ENCODE measurements around the gene NOTCH1.

Gene NOTCH1

GRCh38 chr9:136499071-136499934 is 46.5 kb downstream of the NOTCH1 start:
- Histone ChIP-seq H3F3A (ENCODE audit: insufficient read depth) (no peaks in the 10 kb centered on the region), H3K27ac (ENCODE audit: low read depth, low read length) (no peak overlapping the region), H3K9me3 (ENCODE audit: insufficient read depth, low read length) (no peaks in the 10 kb centered on the region), H2AFZ (ENCODE audit: low read depth, low read length, severe bottlenecking) (no peak overlapping the region), H3K9ac (ENCODE audit: low read length) (no peak overlapping the region), H3K79me2 (ENCODE audit: insufficient read depth, low read length) (no peaks in the 10 kb centered on the region), H3K4me2 (ENCODE audit: low read depth, low read length, poor library complexity, severe bottlenecking) (no peak overlapping the region), H3K9me2 (replicated peaks; ENCODE audit: insufficient read depth, low read length) (no peaks in the 10 kb centered on the region), H3K27me3 (ENCODE audit: low read length) (no peaks in the 10 kb centered on the region), H3K4me3 (ENCODE audit: insufficient read depth, low read length, poor library complexity, severe bottlenecking) (no peak overlapping the region), H4K20me1 (ENCODE audit: low read depth, low read length) (no peaks in the 10 kb centered on the region), H3K36me3 (ENCODE audit: low read length) (no peaks in the 10 kb centered on the region)
- TF ChIP-seq EZH2phosphoT487 (conservative IDR thresholded peaks at IDR 0.05; ENCODE audit: low read length) (no peak), CTCF (IDR thresholded peaks at IDR 0.05; ENCODE audit: insufficient read depth, low read length, poor library complexity, severe bottlenecking) (no peak)

- H3F3A ChIP-seq (ENCODE audit: insufficient read depth), result no peaks in the 10 kb centered on the region
- H3K4me3 ChIP-seq (ENCODE audit: insufficient read depth, low read length, poor library complexity, severe bottlenecking), result no peak overlapping the region
- no peaks in the 10 kb centered on the region for H4K20me1 ChIP-seq (ENCODE audit: low read depth, low read length)
- TF ChIP-seq EZH2phosphoT487 (conservative IDR thresholded peaks at IDR 0.05; ENCODE audit: low read length), result no peak
- no peak for TF ChIP-seq CTCF (IDR thresholded peaks at IDR 0.05; ENCODE audit: insufficient read depth, low read length, poor library complexity, severe bottlenecking)
- no peaks in the 10 kb centered on the region for H3K9me3 ChIP-seq (ENCODE audit: insufficient read depth, low read length)
- H3K27me3 ChIP-seq (ENCODE audit: low read length), result no peaks in the 10 kb centered on the region
- no peak overlapping the region for H2AFZ ChIP-seq (ENCODE audit: low read depth, low read length, severe bottlenecking)
- no peak overlapping the region for H3K4me2 ChIP-seq (ENCODE audit: low read depth, low read length, poor library complexity, severe bottlenecking)
- no peaks in the 10 kb centered on the region for H3K79me2 ChIP-seq (ENCODE audit: insufficient read depth, low read length)
- H3K9ac ChIP-seq (ENCODE audit: low read length), result no peak overlapping the region
- no peaks in the 10 kb centered on the region for H3K9me2 ChIP-seq (replicated peaks; ENCODE audit: insufficient read depth, low read length)
- no peak overlapping the region for H3K27ac ChIP-seq (ENCODE audit: low read depth, low read length)
- H3K36me3 ChIP-seq (ENCODE audit: low read length), result no peaks in the 10 kb centered on the region
These were observed 47.7 kb downstream of the NOTCH1 start for GRCh38 chr9:136497916-136498695.

GRCh38 chr9:136496801-136497620 is 48.8 kb downstream of the NOTCH1 start:
- Histone ChIP-seq H2AFZ (ENCODE audit: low read depth, low read length, severe bottlenecking) (no peak overlapping the region), H3K79me2 (ENCODE audit: insufficient read depth, low read length) (no peaks in the 10 kb centered on the region), H3K27ac (ENCODE audit: low read depth, low read length) (no peak overlapping the region), H3K9me2 (replicated peaks; ENCODE audit: insufficient read depth, low read length) (no peaks in the 10 kb centered on the region), H3K4me3 (ENCODE audit: insufficient read depth, low read length, poor library complexity, severe bottlenecking) (no peak overlapping the region), H3F3A (ENCODE audit: insufficient read depth) (no peaks in the 10 kb centered on the region), H3K9ac (ENCODE audit: low read length) (no peak overlapping the region), H3K27me3 (ENCODE audit: low read length) (no peaks in the 10 kb centered on the region), H3K9me3 (ENCODE audit: insufficient read depth, low read length) (no peaks in the 10 kb centered on the region), H3K36me3 (ENCODE audit: low read length) (no peaks in the 10 kb centered on the region), H4K20me1 (ENCODE audit: low read depth, low read length) (no peaks in the 10 kb centered on the region), H3K4me2 (ENCODE audit: low read depth, low read length, poor library complexity, severe bottlenecking) (no peak overlapping the region)
- TF ChIP-seq CTCF (IDR thresholded peaks at IDR 0.05; ENCODE audit: insufficient read depth, low read length, poor library complexity, severe bottlenecking) (no peak), EZH2phosphoT487 (conservative IDR thresholded peaks at IDR 0.05; ENCODE audit: low read length) (no peak)
